ENCODE results near the gene RNF220. TPM values are rescaled to one million over a fixed set of nuclear protein-coding genes. Genes with fewer than 3 reads are reported as not detected.

The RNF220 gene
- polyA plus RNA-seq, 1 donor (not counting 4 experiments of a cell fraction or from before 2014, with no cell fraction given): 42.7 TPM

GRCh38 chr1:44481701-44482100, 76.6 kb downstream of the RNF220 start:
- Histone ChIP-seq H3K9me1 (ENCODE audit: control insufficient read depth, extremely low read depth, insufficient read depth, low read length) (no peaks in the 10 kb centered on the region), H3K27me3 (ENCODE audit: control insufficient read depth, extremely low read depth, insufficient read depth, low read length) (peaks cover 16% of the 10 kb centered on the region), H3K36me3 (ENCODE audit: control insufficient read depth in 2 of 2, extremely low read depth in 1 of 2, insufficient read depth in 2 of 2, low read length in 2 of 2) (no peaks in the 10 kb centered on the region), H3K4me1 (ENCODE audit: control insufficient read depth, extremely low read depth, insufficient read depth, low read length) (no peaks in the 10 kb centered on the region), H3K27ac (ENCODE audit: control insufficient read depth, insufficient read depth, low read length) (no peak overlapping the region), H2AFZ (ENCODE audit: control insufficient read depth, low read length) (no peak overlapping the region), H4K20me1 (ENCODE audit: control insufficient read depth, extremely low read depth, insufficient read depth, low read length) (no peaks in the 10 kb centered on the region), H3K4me3 (ENCODE audit: control insufficient read depth in 2 of 3, extremely low read depth in 1 of 3, insufficient read depth in 2 of 3, low read depth in 1 of 3, low read length in 3 of 3) (no peak overlapping the region), H3K4me2 (ENCODE audit: control insufficient read depth, extremely low read depth, insufficient read depth, low read depth, low read length) (no peak overlapping the region), H3K9ac (ENCODE audit: control insufficient read depth, extremely low read depth, insufficient read depth, low read length) (no peak overlapping the region), H3K9me3 (ENCODE audit: control insufficient read depth, low read depth, low read length) (no peaks in the 10 kb centered on the region), H3K79me2 (ENCODE audit: control insufficient read depth, insufficient read depth, low read length) (no peaks in the 10 kb centered on the region)
- DNase-seq (ENCODE audit: low read depth, low spot score) (no peak), FAIRE-seq (no peak)
- dilution Hi-C loops (cut with MboI; ENCODE audit: extremely low pct_ligation_motif_present, low sequenced_read_pairs): no loop called here
- TF ChIP-seq EZH2 (IDR thresholded peaks at IDR 0.05; ENCODE audit: low read length) (no peak), CTCF (optimal IDR thresholded peaks at IDR 0.05 in 1 of 3, IDR thresholded peaks at IDR 0.05 in 1 of 3, conservative IDR thresholded peaks at IDR 0.05 in 1 of 3; ENCODE audit: extremely low read depth in 1 of 3, insufficient read depth in 2 of 3, low read length in 3 of 3) (no peak)

GRCh38 chr1:44483089-44483874, 78.2 kb downstream of the RNF220 start:
- Histone ChIP-seq H3K4me1 (ENCODE audit: control insufficient read depth, extremely low read depth, insufficient read depth, low read length) (no peaks in the 10 kb centered on the region), H3K36me3 (ENCODE audit: control insufficient read depth in 2 of 2, extremely low read depth in 1 of 2, insufficient read depth in 2 of 2, low read length in 2 of 2) (no peaks in the 10 kb centered on the region), H3K4me2 (ENCODE audit: control insufficient read depth, extremely low read depth, insufficient read depth, low read depth, low read length) (no peak overlapping the region), H3K9ac (ENCODE audit: control insufficient read depth, extremely low read depth, insufficient read depth, low read length) (no peak overlapping the region), H3K27me3 (ENCODE audit: control insufficient read depth, extremely low read depth, insufficient read depth, low read length) (peaks cover 16% of the 10 kb centered on the region), H3K9me1 (ENCODE audit: control insufficient read depth, extremely low read depth, insufficient read depth, low read length) (no peaks in the 10 kb centered on the region), H3K4me3 (ENCODE audit: control insufficient read depth in 2 of 3, extremely low read depth in 1 of 3, insufficient read depth in 2 of 3, low read depth in 1 of 3, low read length in 3 of 3) (no peak overlapping the region), H3K27ac (ENCODE audit: control insufficient read depth, insufficient read depth, low read length) (no peak overlapping the region), H4K20me1 (ENCODE audit: control insufficient read depth, extremely low read depth, insufficient read depth, low read length) (no peaks in the 10 kb centered on the region), H2AFZ (ENCODE audit: control insufficient read depth, low read length) (no peak overlapping the region), H3K79me2 (ENCODE audit: control insufficient read depth, insufficient read depth, low read length) (no peaks in the 10 kb centered on the region), H3K9me3 (ENCODE audit: control insufficient read depth, low read depth, low read length) (no peaks in the 10 kb centered on the region)
- TF ChIP-seq CTCF (optimal IDR thresholded peaks at IDR 0.05 in 1 of 3, IDR thresholded peaks at IDR 0.05 in 1 of 3, conservative IDR thresholded peaks at IDR 0.05 in 1 of 3; ENCODE audit: extremely low read depth in 1 of 3, insufficient read depth in 2 of 3, low read length in 3 of 3): no peak
- no peak for TF ChIP-seq EZH2 (IDR thresholded peaks at IDR 0.05; ENCODE audit: low read length)
- dilution Hi-C loops (cut with MboI; ENCODE audit: extremely low pct_ligation_motif_present, low sequenced_read_pairs): no loop called here
- no peak for FAIRE-seq
- no peak for DNase-seq (ENCODE audit: low read depth, low spot score)
